GM18873 (cell line): ENCODE measurements around the gene HEMK1.

Experiments
- ATAC-seq: cut with Tn5 transposase; IDR thresholded peaks from one replicate; pipeline ENCODE4 v1.9.1; 2021; ENCODE audit warnings: mild to moderate bottlenecking, moderate library complexity, moderate number of reproducible peaks; ENCODE audit not compliant: unreplicated experiment, low FRiP score

HEMK1 gene

GRCh38 chr3:50568947-50569749, at the start of gene HEMK1:
Gene HEMK1, plus strand, starts transcription at chr3:50569522. Its CDS starts 1,583 bp downstream, at chr3:50571105.
- ATAC-seq, result peak; percentile 46

GRCh38 chr3:50520849-50521248, 48.5 kb upstream of the HEMK1 start:
- ATAC-seq, result no peak

GRCh38 chr3:50521572-50521971, 47.8 kb upstream of the HEMK1 start:
- no peak for ATAC-seq

GRCh38 chr3:50523279-50523811, 46.0 kb upstream of the HEMK1 start:
- no peak for ATAC-seq

- ATAC-seq, result no peak
These were observed 44.6 kb upstream of the HEMK1 start for GRCh38 chr3:50524746-50525145.

- ATAC-seq, result no peak
These were observed 44.0 kb upstream of the HEMK1 start for GRCh38 chr3:50525191-50525910.

DNA sequence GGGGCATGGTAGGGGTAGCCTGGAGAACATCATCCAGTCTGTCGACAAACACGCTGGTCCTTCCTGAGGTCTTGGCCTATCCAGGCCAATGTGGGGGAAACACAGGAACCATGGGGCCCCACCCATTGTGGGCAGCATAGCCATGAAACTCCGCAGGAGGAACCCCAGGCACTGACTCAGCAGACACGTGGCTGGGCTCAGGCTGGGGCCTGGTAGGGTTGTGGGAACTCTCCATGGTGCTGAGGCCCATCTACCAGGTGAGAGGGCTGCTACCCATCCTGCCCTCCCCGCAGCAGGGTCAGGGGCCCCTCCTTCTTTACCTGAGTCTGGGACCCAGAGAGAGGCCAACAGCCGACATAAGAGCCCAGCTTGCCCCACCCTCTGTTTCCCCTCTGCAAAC, 43.3 kb upstream of the HEMK1 start:
- ATAC-seq, result no peak

DNA sequence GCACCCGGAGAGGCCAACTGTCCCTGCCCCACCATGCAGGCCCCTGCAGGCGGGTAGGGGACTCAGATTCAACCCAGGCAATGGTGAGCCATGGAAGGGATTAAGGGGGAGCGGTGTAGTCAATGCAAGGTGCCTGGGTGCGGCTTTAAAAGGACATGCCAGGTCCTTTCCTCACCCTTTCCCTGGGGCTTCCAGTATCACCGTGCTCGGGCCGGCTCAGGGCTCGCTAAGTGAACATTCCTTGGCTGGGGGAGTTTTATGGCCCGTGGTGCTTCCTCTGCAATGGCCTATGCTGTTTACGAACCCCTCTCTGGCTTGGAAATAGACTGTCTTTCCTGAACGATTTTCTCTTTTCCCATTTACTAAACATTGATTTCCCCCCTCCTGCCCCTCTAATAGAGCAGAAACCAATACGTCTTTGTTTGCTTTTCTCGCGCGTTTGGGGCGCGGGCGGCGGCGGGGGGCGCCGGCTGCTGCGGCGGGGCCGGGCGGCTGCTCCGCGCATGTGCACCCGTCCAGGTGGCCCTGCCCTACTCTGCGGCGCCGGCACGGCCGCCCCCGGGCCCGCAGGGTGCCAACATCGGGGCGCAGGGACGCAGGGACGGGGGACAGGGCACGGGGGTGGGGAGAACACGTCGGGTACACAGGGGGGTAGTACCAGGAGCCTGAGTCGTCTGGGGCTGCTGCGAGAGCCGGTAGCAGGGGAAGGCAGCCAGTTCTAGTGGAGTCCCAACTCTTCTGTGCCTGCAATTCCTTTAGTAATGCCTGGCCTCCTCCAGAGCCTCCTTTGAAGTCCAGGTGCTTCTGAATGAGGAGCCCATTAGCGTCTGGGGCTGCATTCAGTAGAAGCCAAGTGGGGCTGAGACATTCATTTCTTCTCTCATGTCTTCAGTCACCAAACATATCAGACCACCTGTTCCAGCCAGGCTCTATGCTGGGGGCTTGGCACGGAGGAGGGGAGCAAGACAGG, 39.0 kb upstream of the HEMK1 start:
- ATAC-seq, result no peak

DNA sequence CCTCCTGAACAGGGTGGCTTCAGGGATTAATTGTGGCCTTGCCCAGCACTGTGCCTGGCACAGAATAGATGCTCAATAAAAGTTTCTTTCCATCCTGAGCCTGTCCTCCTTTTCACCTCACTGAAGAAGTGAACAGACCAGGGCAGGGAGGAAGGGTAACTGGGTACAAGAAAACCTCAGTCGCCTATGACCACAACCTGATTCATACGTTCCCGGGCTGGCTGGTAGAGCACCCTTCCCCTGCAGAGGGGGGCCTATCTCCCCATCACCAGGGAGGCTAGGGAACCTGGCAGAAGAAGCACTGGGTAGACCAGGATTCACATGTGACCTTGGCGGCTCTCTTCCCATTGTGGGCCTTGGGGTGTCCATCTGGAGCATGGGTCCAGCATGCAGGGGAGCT, 38.1 kb upstream of the HEMK1 start:
- ATAC-seq, result no peak

DNA sequence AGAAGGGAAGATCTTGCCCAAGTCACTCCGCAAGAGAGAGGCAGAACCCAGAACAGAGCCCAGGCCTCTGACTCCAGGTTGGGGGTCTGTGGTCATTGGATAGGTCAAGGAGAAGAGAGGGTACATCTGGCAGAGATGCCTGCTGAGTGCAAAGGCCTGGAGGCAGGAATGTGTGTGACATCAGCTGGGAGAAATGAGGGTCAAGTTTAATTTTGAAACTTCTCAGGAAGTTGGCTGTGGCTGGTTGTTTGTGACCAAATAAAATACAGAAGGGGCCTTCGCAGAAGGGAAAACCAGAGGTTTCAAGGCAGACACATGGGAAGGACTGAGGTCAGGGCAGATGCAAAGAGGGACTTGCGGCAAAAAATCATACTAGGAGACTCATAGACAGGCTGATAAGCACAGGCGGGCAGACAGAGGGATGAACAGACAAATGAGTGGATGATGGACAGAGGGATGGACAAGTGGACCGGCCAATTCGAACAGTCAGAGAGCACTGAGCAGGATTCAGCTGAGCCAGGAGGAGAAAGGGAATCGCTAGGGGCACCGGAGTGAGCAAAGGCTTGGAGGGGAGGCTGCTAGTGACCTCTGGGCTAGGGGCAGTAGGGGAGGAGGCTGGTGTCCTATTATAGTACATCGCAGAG, 37.1 kb upstream of the HEMK1 start:
- no peak for ATAC-seq

DNA sequence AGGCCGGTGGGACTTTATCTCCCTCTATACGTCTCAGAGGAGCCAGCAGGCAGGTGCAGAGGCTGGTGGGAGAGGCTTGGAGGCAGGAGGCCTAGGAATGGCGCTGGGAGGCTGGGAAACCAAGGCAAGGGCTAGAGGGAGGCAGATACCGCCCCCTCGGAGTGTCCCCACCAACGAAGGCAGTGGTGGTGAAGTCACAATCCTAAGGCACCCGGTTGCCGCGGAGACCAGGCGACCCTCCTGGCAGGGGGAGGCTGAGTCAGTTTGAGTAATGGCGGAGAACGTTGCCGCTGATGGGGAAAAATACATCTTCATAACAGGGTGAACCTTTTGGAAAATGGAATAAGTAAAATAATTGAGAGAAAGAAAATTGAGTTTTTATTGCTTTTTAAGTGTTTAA, 36.0 kb upstream of the HEMK1 start:
- no peak for ATAC-seq

DNA sequence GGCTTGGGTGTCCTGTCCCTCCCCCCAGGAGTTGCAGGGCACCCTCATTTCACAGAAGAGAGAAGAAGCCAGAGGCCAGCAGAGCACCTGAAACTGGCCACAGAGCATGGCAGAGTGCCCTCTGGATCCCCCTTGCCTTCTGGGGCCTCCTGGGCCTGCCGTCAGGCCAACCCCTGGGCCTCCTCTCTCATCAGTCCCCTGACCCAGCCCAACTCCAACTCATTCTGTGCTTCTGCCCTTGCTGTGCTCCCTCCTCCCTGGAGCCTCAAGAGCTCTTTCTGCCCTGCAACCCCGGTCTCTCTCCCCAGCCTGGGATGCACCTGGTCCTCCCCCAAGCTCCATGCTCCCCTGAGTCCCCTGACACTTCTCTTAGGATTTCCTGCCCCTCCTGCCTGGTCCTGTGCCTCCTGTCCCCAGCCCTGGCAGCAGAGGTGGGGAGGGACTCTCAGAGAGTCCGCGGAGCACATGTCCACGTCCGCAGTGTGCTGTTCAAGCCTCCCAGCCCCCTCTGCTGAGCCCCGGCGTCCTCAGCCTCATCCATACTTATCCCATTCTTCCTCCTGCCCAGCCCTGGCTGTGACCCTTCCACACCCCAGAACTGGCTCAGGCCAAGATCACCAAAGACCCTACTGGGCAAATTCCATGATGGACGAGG, 35.4 kb upstream of the HEMK1 start:
- ATAC-seq, result no peak

DNA sequence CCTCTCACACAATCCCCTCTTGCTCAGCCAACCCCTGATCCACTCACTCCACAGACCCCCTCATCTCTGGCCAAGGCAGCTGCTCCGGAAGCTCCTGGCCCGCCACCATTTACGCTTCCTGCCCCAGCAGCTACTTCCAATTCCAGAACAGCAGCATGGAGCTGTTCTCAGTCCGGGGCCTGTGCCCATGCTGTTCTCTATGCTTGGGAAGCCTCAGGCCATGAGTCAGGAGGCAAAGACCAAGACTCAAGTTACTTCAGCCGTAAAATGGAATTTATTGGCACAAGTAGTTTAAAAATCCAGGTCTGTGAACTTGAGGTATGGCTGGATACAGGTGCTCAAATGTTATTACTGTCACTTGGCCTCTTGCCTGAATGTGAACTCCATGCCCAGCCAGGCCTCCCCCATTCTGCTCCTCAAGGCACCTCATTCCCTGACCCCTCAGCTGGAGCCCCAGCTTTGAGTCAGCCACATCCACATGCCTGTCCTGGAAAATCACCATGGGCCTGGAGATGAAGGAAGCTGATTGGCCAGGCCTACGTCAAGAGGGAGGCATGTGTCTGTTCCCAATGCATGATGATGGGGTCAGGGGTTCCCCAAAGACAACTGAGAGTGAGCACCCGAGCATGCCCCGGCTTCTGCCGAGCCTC, 34.5 kb upstream of the HEMK1 start:
- ATAC-seq, result no peak

GRCh38 chr3:50536471-50537180, 32.7 kb upstream of the HEMK1 start:
- no peak for ATAC-seq

GRCh38 chr3:50537421-50538129, 31.7 kb upstream of the HEMK1 start:
- ATAC-seq, result no peak

DNA sequence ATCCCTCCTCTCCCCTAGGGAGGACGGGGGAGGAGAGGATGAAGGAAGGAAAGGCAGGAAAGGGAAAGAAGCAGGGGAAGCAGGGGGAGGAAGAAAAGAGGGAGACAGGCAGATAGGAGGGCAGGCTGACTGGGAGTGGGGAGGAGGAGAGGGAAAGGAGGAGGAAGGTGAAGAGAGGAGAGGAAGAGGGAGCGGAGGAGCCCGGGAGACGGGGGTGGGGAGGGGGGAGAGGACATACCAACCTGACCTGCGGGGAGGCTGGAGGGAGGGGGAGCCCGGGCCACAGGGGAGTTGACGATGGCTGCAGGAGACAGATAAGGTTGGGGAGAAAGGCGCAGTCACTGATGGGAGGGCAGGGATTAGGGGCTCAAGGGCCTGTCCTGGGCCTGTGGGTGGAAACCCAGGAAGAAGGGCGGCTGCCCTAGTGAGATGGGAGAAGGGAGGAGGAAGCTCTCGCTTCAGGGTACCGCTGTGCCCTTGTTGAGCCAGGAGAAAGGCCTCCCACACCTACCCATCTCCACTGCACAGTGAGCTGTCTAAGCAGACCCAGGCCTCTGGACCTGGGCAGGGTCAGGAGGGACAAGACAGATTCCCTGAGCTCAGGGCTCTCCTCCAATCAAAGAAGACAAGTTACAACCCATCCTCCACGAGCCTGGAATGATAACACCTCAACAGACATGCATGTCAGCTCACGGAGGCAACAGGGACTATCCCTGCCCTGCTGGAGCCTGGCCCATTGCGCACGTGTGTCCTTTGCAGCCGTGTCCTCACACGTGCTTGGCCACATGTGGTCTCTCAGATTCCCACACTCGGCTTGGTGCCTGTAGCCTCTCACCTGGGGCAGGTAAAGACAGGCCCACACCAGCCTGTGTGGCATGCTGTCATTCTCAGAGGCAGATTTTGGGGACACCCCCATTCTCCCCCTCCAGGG, 29.7 kb upstream of the HEMK1 start:
- ATAC-seq, result no peak
